HFFc6 (cell line): ENCODE data around the gene WFIKKN2. TPM values are rescaled to one million over a fixed set of nuclear protein-coding genes. Genes with fewer than 3 reads are reported as not detected.

Experiments
- DNase-seq: peaks from one replicate; pipeline ENCODE4 v3.0.0-alpha.2; 2018
- H3K27ac Mint-ChIP-seq: 2 replicates; pipeline ENCODE4 v1.8.0; 2020; ENCODE audit warnings: mild to moderate bottlenecking, mixed read lengths
- H3K27me3 Mint-ChIP-seq: 2 replicates; pipeline ENCODE4 v1.8.0; 2021; ENCODE audit warnings: mild to moderate bottlenecking, moderate library complexity, mixed read lengths; ENCODE audit not compliant: insufficient read depth
- H3K36me3 Mint-ChIP-seq: 2 replicates; pipeline ENCODE4 v1.8.0; 2021; ENCODE audit warnings: low read depth, mixed read lengths
- H3K4me1 Mint-ChIP-seq: 2 replicates; pipeline ENCODE4 v1.8.0; 2020; ENCODE audit warnings: low read depth, mixed read lengths
- H3K4me3 Mint-ChIP-seq: 2 replicates; pipeline ENCODE4 v1.8.0; 2020; ENCODE audit warnings: mild to moderate bottlenecking, moderate library complexity, mixed read lengths
- H3K9me3 Mint-ChIP-seq: 2 replicates; pipeline ENCODE4 v1.8.0; 2020; ENCODE audit warnings: mild to moderate bottlenecking, mixed read lengths
- total RNA-seq, 6 experiments: library from RNA; stranded (reverse); fragmentation: NEBNext Ultra II Directional; extraction: Animal tissue kit (Norgen Biotek cat#: 25700); gene quantifications; 2 replicates in 1 of 6; 3 replicates in 5 of 6; pipeline ENCODE4 v1.2.3, GENCODE V29; 2021
- TF ChIP-seq, protein P1 (sequence below): fragments of 200-600 bp; sonication (generic); IDR thresholded peaks from 2 replicates; pipeline ENCODE4 v1.5.0; 2021; ENCODE audit warnings: antibody characterized with exemption, mild to moderate bottlenecking

WFIKKN2 gene
- total RNA-seq, 6 experiments from 2014 or later: 0.05 to 0.07 (median 0.05) TPM; not detected in 3

DNA sequence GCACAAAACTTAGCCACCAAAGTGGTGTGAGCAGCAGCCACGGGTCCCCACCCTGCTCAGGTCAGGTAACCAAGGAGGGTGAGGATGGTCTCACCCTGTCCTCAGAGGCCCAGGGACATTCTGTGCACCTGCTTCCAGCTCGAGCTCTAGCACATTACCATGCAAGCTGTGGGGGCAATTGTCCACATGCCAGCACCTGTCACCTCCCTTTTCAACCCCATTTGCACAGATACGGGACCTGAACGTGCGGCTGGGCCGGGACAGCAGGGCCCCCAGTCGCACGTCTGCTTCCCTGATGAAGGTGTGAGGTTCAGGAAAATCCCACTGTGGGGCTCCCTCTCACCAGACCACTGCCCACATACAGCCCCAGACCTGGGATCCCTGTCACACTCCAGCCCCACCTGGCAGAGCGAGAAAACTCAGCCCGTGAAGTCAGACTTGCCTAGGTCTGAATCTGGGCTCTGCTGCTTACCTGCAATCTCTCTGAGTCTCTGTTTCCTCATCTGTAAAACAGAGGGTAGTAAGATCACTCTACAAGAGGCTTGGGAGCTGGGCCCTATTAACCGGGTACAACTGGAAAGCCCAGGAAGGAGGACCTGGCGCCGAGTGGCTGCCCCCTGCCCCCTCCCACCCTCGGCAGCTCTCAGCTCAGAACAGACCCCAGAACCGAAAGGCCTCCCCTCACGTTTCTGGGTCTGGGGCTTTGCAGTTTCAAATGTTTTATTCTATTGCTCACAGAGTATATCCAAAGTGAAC lies 7.9 kb downstream of the WFIKKN2 start:
- Mint-ChIP-seq H3K4me1 (peaks cover 31% of the 10 kb centered on the region), H3K36me3 (no peaks in the 10 kb centered on the region), H3K9me3 (no peaks in the 10 kb centered on the region), H3K27ac (no peak overlapping the region), H3K27me3 (peaks cover 2% of the 10 kb centered on the region; the same call in 1 of the 2 replicates), H3K4me3 (no peak overlapping the region)
- DNase-seq: no peak
- TF ChIP-seq, protein P1, sequence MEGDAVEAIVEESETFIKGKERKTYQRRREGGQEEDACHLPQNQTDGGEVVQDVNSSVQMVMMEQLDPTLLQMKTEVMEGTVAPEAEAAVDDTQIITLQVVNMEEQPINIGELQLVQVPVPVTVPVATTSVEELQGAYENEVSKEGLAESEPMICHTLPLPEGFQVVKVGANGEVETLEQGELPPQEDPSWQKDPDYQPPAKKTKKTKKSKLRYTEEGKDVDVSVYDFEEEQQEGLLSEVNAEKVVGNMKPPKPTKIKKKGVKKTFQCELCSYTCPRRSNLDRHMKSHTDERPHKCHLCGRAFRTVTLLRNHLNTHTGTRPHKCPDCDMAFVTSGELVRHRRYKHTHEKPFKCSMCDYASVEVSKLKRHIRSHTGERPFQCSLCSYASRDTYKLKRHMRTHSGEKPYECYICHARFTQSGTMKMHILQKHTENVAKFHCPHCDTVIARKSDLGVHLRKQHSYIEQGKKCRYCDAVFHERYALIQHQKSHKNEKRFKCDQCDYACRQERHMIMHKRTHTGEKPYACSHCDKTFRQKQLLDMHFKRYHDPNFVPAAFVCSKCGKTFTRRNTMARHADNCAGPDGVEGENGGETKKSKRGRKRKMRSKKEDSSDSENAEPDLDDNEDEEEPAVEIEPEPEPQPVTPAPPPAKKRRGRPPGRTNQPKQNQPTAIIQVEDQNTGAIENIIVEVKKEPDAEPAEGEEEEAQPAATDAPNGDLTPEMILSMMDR: no peak

DNA sequence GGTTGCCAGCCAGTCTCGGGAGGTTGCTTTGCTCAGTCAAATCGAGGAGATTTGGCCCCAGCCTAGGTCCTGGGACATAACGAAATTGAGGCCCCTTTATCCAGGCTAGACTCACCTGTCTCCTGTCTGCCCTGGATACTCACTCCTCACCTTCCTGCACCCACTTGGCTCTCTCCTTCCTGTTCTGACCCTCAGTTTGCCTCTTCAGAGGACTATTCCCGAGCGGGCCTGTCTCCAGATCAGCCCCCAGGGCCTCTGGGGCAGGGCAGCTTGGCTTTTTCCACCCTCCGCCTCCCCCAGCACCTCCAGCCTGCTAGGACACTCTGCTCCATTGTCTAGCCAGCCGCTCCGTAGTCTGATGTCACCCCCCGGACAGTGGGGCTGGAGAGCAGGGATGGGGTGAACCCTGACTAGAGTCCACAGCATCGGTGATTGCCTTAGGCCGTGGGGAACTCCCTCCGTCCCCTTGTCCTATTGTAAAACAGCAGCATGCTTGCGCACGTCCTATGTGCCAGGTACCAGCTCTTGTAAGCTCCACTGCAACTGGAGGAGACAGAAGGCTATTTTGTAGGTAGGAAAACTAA lies 8.8 kb downstream of the WFIKKN2 start:
- Mint-ChIP-seq H3K9me3 (no peaks in the 10 kb centered on the region), H3K27me3 (peaks cover 2% of the 10 kb centered on the region; the same call in 1 of the 2 replicates), H3K36me3 (no peaks in the 10 kb centered on the region), H3K4me1 (peaks cover 31% of the 10 kb centered on the region), H3K27ac (peak overlapping the region; percentile 88), H3K4me3 (no peak overlapping the region)
- no peak for DNase-seq
- TF ChIP-seq, protein P1: no peak

DNA sequence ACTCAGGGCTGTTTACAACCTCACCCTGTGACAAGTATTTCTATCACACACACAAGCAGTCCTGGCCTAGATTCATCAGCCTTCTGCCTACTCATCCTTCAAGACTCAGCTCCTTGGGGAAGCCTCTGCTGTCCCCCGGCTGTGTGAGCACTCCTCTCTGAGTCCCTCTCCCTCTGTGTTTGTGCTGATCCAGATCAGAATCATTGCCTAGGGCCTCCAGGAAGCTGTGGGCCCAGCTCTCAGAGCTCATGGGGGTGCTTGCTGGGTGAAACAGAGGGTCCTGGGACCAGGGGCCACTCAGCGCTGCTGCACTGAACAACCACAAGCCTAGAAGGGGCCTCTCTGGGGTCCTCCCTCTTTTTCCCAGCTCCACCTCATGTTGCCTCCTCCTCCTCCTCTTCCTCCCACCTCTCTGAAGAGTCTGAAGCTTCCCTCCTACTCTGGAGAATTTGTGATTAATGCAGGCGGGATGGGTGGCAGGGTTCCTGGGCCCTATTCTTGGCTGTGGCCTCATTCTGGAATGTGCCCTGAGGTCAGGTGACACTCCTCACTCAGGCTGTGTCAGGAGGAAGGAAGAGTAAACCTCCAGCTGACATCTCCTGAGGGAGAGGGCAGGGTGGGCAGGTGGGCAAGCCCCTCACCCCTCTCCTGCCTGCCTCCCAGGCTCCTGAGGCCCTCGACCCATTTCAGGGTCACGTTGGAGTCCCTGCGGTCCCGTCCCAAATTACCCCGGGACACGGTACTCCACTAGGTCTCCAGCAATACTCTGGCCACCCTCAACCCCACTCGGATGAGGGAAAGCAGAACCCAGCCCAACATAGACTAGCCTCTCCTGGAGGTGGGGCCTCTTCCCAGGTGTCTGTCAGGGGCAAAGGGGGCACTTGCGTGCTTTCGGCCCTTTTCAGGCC lies 10.1 kb downstream of the WFIKKN2 start:
- Mint-ChIP-seq H3K36me3 (no peaks in the 10 kb centered on the region), H3K4me3 (peak overlapping the region; percentile 63), H3K4me1 (peaks cover 31% of the 10 kb centered on the region), H3K27ac (peak overlapping the region; percentile 88), H3K9me3 (no peaks in the 10 kb centered on the region), H3K27me3 (peaks cover 3% of the 10 kb centered on the region; the same call in 1 of the 2 replicates)
- TF ChIP-seq, protein P1: no peak
- peak; percentile 72 for DNase-seq

DNA sequence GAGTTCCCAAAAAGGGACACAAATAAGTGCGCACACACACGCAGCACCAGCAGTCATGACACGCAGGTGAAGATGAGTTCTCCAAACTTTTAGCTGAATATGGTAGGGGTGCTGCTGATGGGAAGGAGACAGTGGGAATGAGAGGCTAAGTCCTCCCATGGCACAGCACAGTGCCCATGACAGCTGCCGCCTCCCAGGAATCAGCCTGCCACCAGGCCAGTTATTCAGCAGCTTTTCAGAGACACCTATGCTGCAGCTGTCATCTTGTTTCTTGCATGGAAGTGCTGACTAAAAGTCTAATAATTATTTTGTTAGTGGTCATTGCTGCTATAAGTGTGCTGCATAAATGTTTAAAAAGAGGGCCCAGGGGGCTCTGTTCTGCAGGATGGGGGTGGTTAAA lies 12.2 kb downstream of the WFIKKN2 start:
- Mint-ChIP-seq H3K4me3 (no peak overlapping the region), H3K9me3 (no peaks in the 10 kb centered on the region), H3K27ac (no peak overlapping the region)

DNA sequence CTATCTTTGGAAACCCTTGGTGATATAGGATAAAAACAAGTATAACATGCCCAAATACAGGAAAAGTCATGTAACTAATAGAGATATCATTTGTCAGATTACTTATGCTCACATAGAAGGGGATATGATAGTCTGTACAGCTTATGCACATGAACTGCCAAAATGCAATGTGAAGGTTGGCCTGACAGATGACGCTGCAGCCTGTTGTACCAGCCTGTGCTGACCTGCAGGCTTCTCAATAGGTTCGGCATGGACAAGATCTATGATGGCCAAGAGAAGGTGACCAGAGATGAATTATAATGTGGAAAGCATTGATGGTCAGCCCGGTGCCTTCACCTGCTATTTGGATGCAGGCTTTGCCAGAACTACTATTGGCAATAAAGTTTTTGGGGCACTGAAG lies 12.7 kb downstream of the WFIKKN2 start:
- Mint-ChIP-seq H3K27me3 (peaks cover 3% of the 10 kb centered on the region; the same call in 1 of the 2 replicates), H3K27ac (no peak overlapping the region), H3K36me3 (no peaks in the 10 kb centered on the region), H3K9me3 (no peaks in the 10 kb centered on the region), H3K4me1 (peaks cover 40% of the 10 kb centered on the region), H3K4me3 (no peak overlapping the region)
- DNase-seq: no peak
- TF ChIP-seq, protein P1: no peak

More for the DNA sequence above, 12.2 kb downstream of the WFIKKN2 start:
- H3K36me3 Mint-ChIP-seq: no peaks in the 10 kb centered on the region
- DNase-seq: no peak
- TF ChIP-seq, protein P1: no peak
- peaks cover 35% of the 10 kb centered on the region for H3K4me1 Mint-ChIP-seq
- peaks cover 3% of the 10 kb centered on the region; the same call in 1 of the 2 replicates for H3K27me3 Mint-ChIP-seq
